HEK293 (cell line): ENCODE results near the gene ANKRD44.

Experiments used
- CTCF ChIA-PET: fragments of 350-600 bp; formaldehyde crosslinking; extraction: SDS; loops from one replicate; lab custom pipeline; 2021; ENCODE audit warnings: antibody characterized with exemption; lab: Yijun Ruan, JAX
- POLR2A ChIA-PET: fragments of 300-600 bp; formaldehyde crosslinking; extraction: SDS; loops from one replicate; lab custom pipeline; 2020; ENCODE audit warnings: antibody characterized with exemption, inconsistent platforms; lab: Yijun Ruan, JAX
- H3K27ac ChIP-seq: fragments of 200-500 bp; sonication (Bioruptor generic); 2 replicates; pipeline ENCODE4 v1.5.1; 2014; ENCODE audit warnings: low read depth, low read length, control low read depth, inconsistent platforms; ENCODE audit errors: extremely low read depth
- H3K36me3 ChIP-seq, 2 experiments: fragments of 200-500 bp in 1 of 2; sonication (Bioruptor generic) in 1 of 2; 1 replicate in 1 of 2; 2 replicates in 1 of 2; pipeline ENCODE4 v1.5.1; 2014 to 2017; ENCODE audit warnings: inconsistent platforms in 2 of 2, low read length in 2 of 2; ENCODE audit not compliant: control insufficient read depth in 2 of 2, insufficient read depth in 1 of 2
- H3K4me1 ChIP-seq: fragments of 200-500 bp; sonication (Bioruptor generic); 2 replicates; pipeline ENCODE4 v1.5.1; 2014; ENCODE audit warnings: mild to moderate bottlenecking, low read length, inconsistent platforms; ENCODE audit not compliant: control insufficient read depth, insufficient read depth
- H3K4me3 ChIP-seq: 2 replicates; pipeline ENCODE4 v1.5.1; 2011; ENCODE audit warnings: low read depth, mild to moderate bottlenecking, control low read depth, low read length, moderate library complexity
- H3K9me3 ChIP-seq: fragments of 200-500 bp; sonication (Bioruptor generic); 2 replicates; pipeline ENCODE4 v1.5.1; 2014; ENCODE audit warnings: low read depth, low read length, inconsistent platforms; ENCODE audit not compliant: control insufficient read depth, insufficient read depth
- GLI2 ChIP-seq: fragments of 450-650 bp; formaldehyde crosslinking; IDR thresholded peaks from 2 replicates; pipeline ENCODE4; 2017; ENCODE audit warnings: missing biosample characterization, missing genetic modification characterization, low read depth, borderline replicate concordance
- GLIS1 ChIP-seq: fragments of 450-650 bp; formaldehyde crosslinking; IDR thresholded peaks from 2 replicates; pipeline ENCODE4 v1.5.1; 2016; ENCODE audit warnings: missing biosample characterization, missing genetic modification characterization
- IKZF3 ChIP-seq: fragments of 450-650 bp; IDR thresholded peaks from 2 replicates; pipeline ENCODE4 v1.5.0; 2018; ENCODE audit warnings: missing biosample characterization, mild to moderate bottlenecking, missing genetic modification characterization, moderate library complexity
- PATZ1 ChIP-seq: fragments of 450-650 bp; formaldehyde crosslinking; IDR thresholded peaks from 2 replicates; pipeline ENCODE4 v1.5.1; 2016; ENCODE audit warnings: missing biosample characterization, missing genetic modification characterization
- SALL2 ChIP-seq: fragments of 450-650 bp; formaldehyde crosslinking; IDR thresholded peaks from 2 replicates; pipeline ENCODE4 v1.5.0; 2017; ENCODE audit warnings: missing biosample characterization, mild to moderate bottlenecking, missing genetic modification characterization, borderline replicate concordance
- SCRT2 ChIP-seq: fragments of 450-650 bp; formaldehyde crosslinking; IDR thresholded peaks from 2 replicates; pipeline ENCODE4 v1.5.1; 2016; ENCODE audit warnings: missing biosample characterization, missing genetic modification characterization
- TRIM28 ChIP-seq: IDR thresholded peaks from 2 replicates; pipeline ENCODE4 v1.6.1; 2011; ENCODE audit warnings: low read length, control low read depth, borderline replicate concordance
- ZBTB44 ChIP-seq: fragments of 450-650 bp; IDR thresholded peaks from 2 replicates; pipeline ENCODE4 v1.5.1; 2018; ENCODE audit warnings: missing biosample characterization, mild to moderate bottlenecking, missing genetic modification characterization
- ZBTB7A ChIP-seq: fragments of 450-650 bp; formaldehyde crosslinking; IDR thresholded peaks from 2 replicates; pipeline ENCODE4 v1.5.1; 2016; ENCODE audit warnings: low read depth, missing biosample characterization, missing genetic modification characterization
- ZFP3 ChIP-seq: fragments of 450-650 bp; formaldehyde crosslinking; IDR thresholded peaks from 2 replicates; pipeline ENCODE4 v1.5.1; 2016; ENCODE audit warnings: low read depth, missing biosample characterization, missing genetic modification characterization
- ZNF121 ChIP-seq: fragments of 450-650 bp; formaldehyde crosslinking; IDR thresholded peaks from 2 replicates; pipeline ENCODE4 v1.5.1; 2016; ENCODE audit warnings: missing biosample characterization, missing genetic modification characterization
- ZNF155 ChIP-seq: fragments of 450-650 bp; formaldehyde crosslinking; IDR thresholded peaks from 2 replicates; pipeline ENCODE4 v1.5.1; 2016; ENCODE audit warnings: missing biosample characterization, missing genetic modification characterization
- ZNF157 ChIP-seq: fragments of 450-650 bp; formaldehyde crosslinking; IDR thresholded peaks from 2 replicates; pipeline ENCODE4 v1.5.1; 2016; ENCODE audit warnings: missing biosample characterization, missing genetic modification characterization
- ZNF19 ChIP-seq: fragments of 450-650 bp; formaldehyde crosslinking; IDR thresholded peaks from 2 replicates; pipeline ENCODE4; 2016; ENCODE audit warnings: missing biosample characterization, missing genetic modification characterization, low read depth
- ZNF221 ChIP-seq: fragments of 450-650 bp; formaldehyde crosslinking; IDR thresholded peaks from 2 replicates; pipeline ENCODE4 v1.5.1; 2017; ENCODE audit warnings: missing biosample characterization, missing genetic modification characterization, borderline replicate concordance
- ZNF324 ChIP-seq: fragments of 450-650 bp; formaldehyde crosslinking; IDR thresholded peaks from 2 replicates; pipeline ENCODE4 v1.5.1; 2016; ENCODE audit warnings: missing biosample characterization, missing genetic modification characterization
- ZNF529 ChIP-seq: fragments of 450-650 bp; formaldehyde crosslinking; IDR thresholded peaks from 2 replicates; pipeline ENCODE4 v1.5.1; 2017; ENCODE audit warnings: missing genetic modification characterization, missing biosample characterization; ENCODE audit not compliant: insufficient replicate concordance
- ZNF548 ChIP-seq: fragments of 450-650 bp; formaldehyde crosslinking; IDR thresholded peaks from 2 replicates; pipeline ENCODE4 v1.5.1; 2016; ENCODE audit warnings: missing biosample characterization, missing genetic modification characterization
- ZNF561 ChIP-seq: fragments of 450-650 bp; IDR thresholded peaks from 2 replicates; pipeline ENCODE4 v1.5.1; 2018; ENCODE audit warnings: missing biosample characterization, missing genetic modification characterization, borderline replicate concordance
- ZNF623 ChIP-seq: fragments of 450-650 bp; formaldehyde crosslinking; IDR thresholded peaks from 2 replicates; pipeline ENCODE4 v1.5.1; 2016; ENCODE audit warnings: missing biosample characterization, missing genetic modification characterization
- ZNF76 ChIP-seq: fragments of 450-650 bp; formaldehyde crosslinking; IDR thresholded peaks from 2 replicates; pipeline ENCODE4; 2016; ENCODE audit warnings: low read depth, missing biosample characterization, missing genetic modification characterization, borderline replicate concordance
- ZNF830 ChIP-seq: fragments of 450-650 bp; IDR thresholded peaks from 2 replicates; pipeline ENCODE4 v1.5.0; 2018; ENCODE audit warnings: missing biosample characterization, missing genetic modification characterization, low read depth, mild to moderate bottlenecking, moderate library complexity
- ZNF837 ChIP-seq: fragments of 450-650 bp; formaldehyde crosslinking; IDR thresholded peaks from 2 replicates; pipeline ENCODE4 v1.5.1; 2016; ENCODE audit warnings: missing biosample characterization, missing genetic modification characterization
- TF ChIP-seq, protein P1 (sequence below): fragments of 450-650 bp; formaldehyde crosslinking; IDR thresholded peaks from 2 replicates; pipeline ENCODE4 v1.5.1; 2016; ENCODE audit warnings: missing biosample characterization, missing genetic modification characterization

ANKRD44 gene

DNA sequence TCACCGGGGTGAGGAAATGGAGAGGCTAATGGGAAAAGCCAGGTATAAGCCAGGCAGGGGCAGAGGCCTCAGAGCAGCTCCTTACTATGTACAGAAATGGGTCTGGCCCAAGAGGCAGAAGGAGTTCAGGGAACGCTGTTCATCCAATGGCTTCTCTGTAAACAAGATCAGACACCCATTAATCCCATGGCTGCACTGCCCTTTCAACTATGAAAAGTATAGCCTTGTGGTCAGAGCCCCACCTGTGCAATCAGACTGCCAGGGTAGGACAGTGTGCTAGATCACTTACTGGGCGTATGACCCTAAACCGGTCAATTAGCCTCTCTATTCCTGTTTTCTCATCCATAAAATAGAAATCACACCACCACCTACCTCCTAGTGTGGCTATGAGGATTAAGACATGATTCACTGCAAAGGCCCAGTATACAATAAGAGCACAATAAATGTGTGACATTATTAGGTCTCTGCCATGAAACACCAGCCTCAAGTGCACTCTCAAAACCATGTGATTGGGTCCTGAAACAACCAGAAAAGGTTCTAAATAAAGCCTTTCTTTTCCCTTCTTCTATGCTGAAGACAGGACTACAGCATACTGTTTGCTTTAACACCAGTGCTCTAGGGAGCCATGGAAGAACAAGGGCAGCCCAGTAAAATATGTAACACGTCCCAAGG lies 4.4 kb downstream of the ANKRD44 start (continued):
- TF ChIP-seq ZNF19 (tag by site-specific recombination) (no peak), ZNF830 (tag by site-specific recombination) (no peak), ZNF221 (no peak), IKZF3 (no peak), SALL2 (tag by site-specific recombination) (no peak), ZNF157 (tag by site-specific recombination) (no peak)

GRCh38 chr2:197304556-197305011 lies 6.0 kb downstream of the ANKRD44 start:
- H3K9me3 ChIP-seq, result no peaks in the 10 kb centered on the region
- CTCF ChIA-PET, result no interaction called here
- POLR2A ChIA-PET, result no interaction called here
- TF ChIP-seq ZNF837 (tag by site-specific recombination) (no peak), PATZ1 (no peak), ZNF324 (tag by site-specific recombination) (no peak), ZNF548 (tag by site-specific recombination) (no peak), ZNF561 (no peak), ZNF76 (tag by site-specific recombination) (no peak), ZBTB7A (tag by site-specific recombination) (no peak), ZNF121 (tag by site-specific recombination) (no peak)
- peaks cover 3% of the 10 kb centered on the region; the same call in 1 of the 2 replicates for H3K4me1 ChIP-seq
- no peaks in the 10 kb centered on the region; a peak in 1 of 3 replicates for H3K36me3 ChIP-seq
- no peak overlapping the region for H3K27ac ChIP-seq
- H3K4me3 ChIP-seq, result no peak overlapping the region

- Histone ChIP-seq H3K4me3 (no peak overlapping the region), H3K36me3 (no peaks in the 10 kb centered on the region; a peak in 1 of 3 replicates), H3K27ac (no peak overlapping the region)
- CTCF ChIA-PET, result interaction anchor here (1.0 kb wide), 1 partner anchor 108 kb away, joined by 4 read pairs; no protein-coding TSS in a partner anchor
- TF ChIP-seq ZFP3 (tag by site-specific recombination), result no peak
- TF ChIP-seq TRIM28, result no peak
- TF ChIP-seq, all 188 proteins: peak for 0
- Histone ChIP-seq H3K4me1 (peaks cover 3% of the 10 kb centered on the region; the same call in 1 of the 2 replicates), H3K9me3 (no peaks in the 10 kb centered on the region)
- POLR2A ChIA-PET, result no interaction called here
Measured at GRCh38 chr2:197300139-197300538, 10.4 kb downstream of the ANKRD44 start.

GRCh38 chr2:197298609-197299008 lies 12.0 kb downstream of the ANKRD44 start:
- H3K4me3 ChIP-seq, result no peak overlapping the region
- no peak for TF ChIP-seq ZNF157 (tag by site-specific recombination)
- TF ChIP-seq, protein P1, sequence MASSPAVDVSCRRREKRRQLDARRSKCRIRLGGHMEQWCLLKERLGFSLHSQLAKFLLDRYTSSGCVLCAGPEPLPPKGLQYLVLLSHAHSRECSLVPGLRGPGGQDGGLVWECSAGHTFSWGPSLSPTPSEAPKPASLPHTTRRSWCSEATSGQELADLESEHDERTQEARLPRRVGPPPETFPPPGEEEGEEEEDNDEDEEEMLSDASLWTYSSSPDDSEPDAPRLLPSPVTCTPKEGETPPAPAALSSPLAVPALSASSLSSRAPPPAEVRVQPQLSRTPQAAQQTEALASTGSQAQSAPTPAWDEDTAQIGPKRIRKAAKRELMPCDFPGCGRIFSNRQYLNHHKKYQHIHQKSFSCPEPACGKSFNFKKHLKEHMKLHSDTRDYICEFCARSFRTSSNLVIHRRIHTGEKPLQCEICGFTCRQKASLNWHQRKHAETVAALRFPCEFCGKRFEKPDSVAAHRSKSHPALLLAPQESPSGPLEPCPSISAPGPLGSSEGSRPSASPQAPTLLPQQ (tag by site-specific recombination), result no peak
- TF ChIP-seq ZNF529 (tag by site-specific recombination), result no peak
- TF ChIP-seq GLIS1 (tag by site-specific recombination), result no peak
- TF ChIP-seq SCRT2 (tag by site-specific recombination), result no peak
- TF ChIP-seq ZNF623 (tag by site-specific recombination), result no peak
- no peak for TF ChIP-seq GLI2 (tag by site-specific recombination)
- TF ChIP-seq ZNF155 (tag by site-specific recombination), result no peak
- TF ChIP-seq ZBTB44, result no peak
- TF ChIP-seq, all 188 proteins: peak for 0
- CTCF ChIA-PET, result no interaction called here
- Histone ChIP-seq H3K27ac (no peak overlapping the region), H3K36me3 (no peaks in the 10 kb centered on the region; a peak in 1 of 3 replicates), H3K4me1 (peaks cover 4% of the 10 kb centered on the region; the same call in 1 of the 2 replicates), H3K9me3 (no peaks in the 10 kb centered on the region)
- POLR2A ChIA-PET, result no interaction called here
